NCI-H2107 (cell line): ENCODE data around the gene KRT79.
"Not testable (repeated sequence)": the region's sequence is repeated elsewhere in the genome, so short reads cannot be mapped to it uniquely, and the experiment has no call there.

Experiments used
- DNase-seq: peaks from one replicate; lab custom pipeline; 2025; lab: John Stamatoyannopoulos, UW

KRT79 gene

DNA sequence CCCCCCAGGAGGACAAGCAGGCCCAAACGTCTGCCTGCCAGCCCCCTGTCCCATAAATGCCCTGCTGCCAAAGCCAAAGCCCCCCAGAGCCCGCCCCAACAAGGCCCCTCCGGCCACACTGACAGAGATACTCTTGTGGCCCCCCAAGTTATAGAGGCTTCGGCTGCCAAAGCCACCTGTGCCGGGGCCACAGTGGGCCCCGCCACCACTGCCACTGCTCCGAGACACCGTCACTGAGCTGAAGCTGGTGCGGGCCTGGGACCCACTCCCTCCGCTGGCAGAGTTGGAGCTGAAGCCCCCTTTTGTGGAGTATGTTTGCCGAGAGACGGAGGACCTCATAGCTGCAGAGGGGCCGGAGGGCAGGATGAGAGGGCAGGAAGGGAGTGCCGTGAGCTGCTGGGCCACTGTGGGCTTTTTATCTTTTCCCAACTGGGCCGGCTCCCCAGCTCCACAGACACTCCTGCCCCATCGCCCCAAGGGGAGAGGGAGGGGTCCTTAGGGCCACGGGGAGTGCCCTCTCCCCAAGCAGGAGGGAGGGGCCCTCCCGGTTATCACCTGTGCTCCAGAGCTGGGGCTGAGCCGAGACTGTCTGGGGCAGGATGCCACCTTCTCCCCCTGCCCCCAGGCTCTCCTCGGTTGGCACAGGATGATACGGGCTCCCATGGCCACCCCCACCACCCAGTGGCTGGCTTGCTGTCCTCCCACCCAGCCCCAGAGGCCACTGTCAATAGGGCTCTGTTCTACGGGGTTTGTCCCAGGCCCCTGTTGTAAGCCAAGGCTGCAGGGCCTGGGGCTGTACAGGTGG lies at the start of gene KRT79:
Gene KRT79 (minus strand): TSS at position 390 of the 805 bp plus-strand sequence. CDS start 51 bp downstream, at position 339.
- DNase-seq, result no peak

DNA sequence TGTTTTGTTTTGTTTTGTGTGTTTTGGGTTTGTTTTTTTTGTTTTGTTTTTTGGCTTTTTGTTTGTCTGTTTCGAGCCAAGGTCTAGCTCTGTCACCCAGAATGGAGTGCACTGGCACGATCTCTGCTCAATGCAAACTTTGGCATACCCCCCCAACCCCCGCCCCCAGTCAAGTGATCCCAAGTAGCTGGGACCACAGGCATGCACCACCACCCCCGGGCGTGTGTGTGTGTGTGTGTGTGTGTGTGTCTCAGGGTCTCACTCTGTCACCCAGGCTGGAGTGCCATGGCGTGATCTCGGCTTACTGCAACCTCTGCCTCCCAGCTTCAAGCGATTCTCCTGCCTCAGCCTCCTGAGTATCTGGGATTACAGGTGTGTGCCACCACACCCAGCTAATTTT lies 46.4 kb upstream of the KRT79 start:
- not testable (repeated sequence) for DNase-seq

DNA sequence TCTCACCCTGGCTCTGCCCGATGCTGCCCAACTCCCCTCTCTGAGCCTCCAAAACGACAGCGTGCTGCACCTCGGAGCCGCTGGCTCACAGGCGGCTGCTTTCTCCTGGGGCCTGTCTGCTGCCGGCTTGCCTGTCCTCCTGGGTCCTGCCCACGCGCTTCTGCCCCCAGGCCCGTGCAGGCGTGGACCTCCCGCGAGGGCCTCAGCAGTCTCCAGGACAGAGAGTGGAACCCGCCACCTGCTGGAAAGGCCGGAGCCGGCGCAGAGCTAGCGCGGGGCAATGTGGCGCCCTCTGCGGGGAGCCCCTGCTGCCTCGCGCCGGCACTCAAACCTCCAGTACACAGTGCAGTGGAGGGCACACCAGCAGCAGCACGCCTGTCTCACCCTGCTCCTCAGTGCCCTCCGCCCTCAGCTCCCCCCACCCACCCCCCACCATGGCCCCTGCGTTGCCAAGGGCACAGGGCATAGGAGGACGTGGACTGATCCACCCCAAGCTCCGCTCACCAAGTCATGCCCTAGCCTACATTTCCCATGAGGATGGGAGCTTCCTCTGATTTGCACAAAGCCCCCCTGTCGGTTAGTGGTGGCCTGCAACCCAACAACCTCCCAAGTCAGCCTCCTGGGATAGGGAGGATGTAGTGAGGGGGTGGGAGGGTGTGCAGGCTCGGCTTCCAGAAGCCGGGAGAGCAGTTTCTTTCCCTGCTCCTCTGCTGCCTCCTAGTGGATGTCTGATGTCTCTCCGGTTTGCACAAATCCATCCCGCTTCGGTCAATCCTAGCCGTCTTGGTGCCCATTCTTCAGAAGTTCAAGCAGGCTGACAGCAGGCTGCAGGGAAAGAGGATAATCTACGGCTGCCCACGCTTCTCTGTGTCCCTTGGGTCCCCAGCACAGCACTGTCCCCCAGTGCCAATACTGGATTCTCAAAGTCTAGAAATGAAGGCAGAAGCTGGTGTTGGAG lies 45.6 kb upstream of the KRT79 start:
- peak; percentile 89 for DNase-seq

DNA sequence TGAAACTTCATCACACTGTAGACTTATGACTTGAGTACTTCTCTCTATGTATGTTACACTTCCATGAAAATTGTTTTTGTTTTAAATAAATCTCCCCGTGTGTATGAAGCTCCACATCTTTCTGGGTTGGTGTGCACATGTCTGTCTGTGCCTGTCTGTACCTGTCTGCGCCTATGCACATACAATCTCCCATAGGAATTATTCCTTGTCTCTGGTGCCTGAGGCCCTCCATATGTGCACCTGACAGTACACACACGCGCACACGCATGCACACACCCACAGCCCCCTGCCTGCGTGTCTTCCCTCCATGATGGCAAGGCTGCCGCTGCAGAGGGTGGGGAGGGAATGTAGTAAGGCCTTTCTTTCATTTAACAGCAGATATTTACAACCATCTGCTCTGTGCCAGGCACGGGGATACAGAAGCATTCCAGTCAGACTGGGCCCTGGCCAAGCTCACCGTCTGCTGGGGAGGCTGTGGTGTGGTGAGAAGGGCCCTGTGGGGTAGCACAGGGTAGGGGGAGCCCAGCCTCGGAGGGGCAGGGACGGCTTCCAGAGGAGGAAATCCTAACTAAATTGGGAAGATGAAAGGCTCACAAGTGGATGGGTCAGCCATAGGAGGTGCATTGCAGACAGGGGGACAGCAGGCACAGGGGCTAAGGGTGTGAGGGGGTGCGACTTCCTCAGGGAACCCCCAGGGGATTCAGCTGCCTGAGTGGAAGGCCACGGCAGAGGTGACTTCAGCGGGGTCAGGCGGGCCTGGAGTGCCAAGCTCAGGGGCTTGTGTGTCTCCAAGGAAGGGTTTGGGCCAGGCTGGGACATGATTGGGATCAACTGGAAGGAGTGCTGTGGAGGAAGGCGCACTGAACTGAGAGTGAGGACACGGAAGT lies 44.6 kb upstream of the KRT79 start:
- DNase-seq, result no peak

DNA sequence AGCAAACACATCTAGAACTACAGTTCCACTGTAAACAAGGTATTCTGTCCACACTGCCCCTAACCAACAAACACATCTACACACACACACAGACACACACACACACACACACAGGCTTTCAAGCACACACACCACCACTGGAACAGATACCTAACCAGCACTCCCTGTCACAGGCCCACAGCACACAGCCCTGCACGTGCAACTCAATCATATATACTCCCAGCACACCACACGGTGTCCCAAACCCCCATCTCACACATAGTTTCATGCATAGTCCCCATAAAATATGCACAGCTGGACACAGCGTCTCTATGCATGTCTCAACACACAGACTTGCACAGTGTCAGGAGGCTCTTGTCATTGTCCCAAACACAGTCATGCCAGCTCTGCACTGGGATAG lies 43.1 kb upstream of the KRT79 start:
- no peak for DNase-seq

DNA sequence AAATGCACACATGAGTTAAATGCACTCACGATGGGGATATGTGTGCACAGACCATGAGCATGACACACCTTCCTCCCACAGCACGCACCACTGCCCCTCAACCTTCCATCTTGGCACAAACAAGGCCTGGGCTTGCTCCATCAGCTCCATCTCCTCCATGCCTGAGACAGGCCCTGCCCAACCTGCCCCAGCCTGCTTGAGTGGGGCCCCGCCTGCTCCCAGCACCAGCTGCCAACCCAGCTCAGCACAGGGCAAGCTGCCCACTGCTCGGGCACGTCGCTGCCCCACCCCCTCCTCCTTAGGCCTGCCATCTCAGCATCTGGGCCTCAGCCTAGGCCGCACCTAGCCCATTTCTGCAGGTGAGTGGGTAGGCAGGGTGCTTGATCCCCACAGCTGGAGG lies 42.3 kb upstream of the KRT79 start:
- no peak for DNase-seq

DNA sequence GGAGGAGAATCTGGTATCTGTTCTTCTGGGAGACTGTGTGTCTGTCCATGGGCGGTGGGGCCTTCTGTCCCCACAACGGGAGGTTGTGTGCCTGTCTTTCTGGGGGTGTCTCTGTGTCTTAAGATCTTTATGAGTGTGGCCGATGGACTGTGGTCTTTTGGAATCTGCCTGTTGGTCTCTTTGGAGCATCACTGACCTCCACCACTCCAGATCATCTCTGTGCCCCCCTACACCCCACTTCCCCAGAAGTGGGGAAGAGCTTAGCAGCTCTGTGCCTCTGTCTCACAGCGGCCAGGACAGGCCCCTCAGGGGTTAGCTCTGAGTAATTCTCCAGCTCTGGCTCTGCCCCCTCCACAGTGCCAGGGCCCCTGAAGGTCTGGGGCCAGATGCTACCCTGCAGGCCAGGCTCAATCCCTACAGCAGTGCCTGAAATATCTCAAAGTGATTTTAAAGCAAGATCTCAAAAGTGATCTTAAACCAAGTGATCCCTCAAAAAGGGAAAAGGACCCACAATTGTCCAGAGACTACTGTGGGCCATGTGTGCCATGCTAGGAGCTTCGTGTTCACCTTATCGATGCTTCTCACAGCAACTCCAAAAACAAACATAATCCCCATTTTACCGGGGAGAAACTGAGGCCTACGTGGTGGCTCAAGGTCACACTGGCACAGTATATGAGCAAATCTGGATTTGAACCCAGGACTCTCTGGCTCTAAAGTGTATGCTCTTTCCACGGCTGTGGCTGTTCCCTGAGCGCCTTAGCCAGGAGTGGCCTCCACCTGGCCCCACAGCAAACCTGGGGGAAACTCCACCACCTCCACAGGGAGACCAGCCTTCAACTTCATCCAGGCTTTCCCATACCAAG lies 40.7 kb upstream of the KRT79 start:
- DNase-seq, result no peak

DNA sequence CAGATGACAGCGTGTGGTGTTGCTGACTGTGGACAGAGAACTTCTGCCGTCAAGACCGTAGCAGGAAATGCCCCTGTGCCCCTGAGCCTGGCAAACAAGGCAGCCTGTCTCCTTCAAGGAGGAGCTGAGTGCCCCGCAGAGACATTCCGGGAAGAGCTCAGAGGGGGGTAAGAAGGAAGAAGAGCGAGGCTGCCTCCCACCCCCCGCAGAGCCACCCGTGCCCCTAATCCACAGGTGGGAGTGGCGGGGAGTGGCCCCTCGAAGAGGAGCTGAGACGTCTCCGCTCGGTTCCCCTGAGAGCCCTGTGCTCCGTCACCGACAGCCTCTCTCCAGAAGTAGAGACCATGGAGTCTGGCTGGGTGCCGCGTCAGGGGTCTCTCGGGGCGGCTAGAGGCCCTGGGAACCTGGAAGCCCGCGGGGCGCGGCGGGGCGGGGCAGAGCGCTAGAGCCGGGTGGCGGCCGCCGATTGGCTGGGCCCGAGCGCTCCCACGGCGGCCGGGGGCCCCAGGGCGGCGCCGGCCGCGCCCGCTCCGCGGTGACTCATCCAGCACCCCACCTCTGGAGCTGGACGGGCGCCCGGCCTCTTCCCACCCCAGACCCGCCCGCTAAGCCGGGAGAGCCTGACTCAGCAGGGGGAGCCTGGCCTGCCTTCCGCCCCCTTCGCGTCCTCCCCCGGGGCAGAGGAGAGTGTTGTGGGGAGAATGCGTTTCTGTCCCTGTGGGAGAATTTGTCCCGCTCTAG lies 39.9 kb upstream of the KRT79 start:
- DNase-seq, result peak; percentile 55

DNA sequence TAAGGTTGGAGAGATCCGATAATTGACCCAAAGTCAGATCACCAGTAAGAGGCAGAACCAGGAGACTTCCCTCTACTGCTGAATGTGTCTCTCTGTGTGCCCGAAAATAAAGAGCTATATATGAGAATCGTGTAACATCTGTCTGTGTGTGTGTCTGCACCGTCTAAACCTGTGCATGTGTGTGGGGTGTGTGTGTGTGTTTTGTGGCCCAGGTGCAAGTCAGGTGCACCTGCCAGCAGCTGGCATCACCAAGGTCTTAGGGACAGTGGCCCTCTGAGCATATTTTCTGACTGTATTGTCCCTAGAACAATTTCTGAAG lies 39.4 kb upstream of the KRT79 start:
- DNase-seq, result no peak

DNA sequence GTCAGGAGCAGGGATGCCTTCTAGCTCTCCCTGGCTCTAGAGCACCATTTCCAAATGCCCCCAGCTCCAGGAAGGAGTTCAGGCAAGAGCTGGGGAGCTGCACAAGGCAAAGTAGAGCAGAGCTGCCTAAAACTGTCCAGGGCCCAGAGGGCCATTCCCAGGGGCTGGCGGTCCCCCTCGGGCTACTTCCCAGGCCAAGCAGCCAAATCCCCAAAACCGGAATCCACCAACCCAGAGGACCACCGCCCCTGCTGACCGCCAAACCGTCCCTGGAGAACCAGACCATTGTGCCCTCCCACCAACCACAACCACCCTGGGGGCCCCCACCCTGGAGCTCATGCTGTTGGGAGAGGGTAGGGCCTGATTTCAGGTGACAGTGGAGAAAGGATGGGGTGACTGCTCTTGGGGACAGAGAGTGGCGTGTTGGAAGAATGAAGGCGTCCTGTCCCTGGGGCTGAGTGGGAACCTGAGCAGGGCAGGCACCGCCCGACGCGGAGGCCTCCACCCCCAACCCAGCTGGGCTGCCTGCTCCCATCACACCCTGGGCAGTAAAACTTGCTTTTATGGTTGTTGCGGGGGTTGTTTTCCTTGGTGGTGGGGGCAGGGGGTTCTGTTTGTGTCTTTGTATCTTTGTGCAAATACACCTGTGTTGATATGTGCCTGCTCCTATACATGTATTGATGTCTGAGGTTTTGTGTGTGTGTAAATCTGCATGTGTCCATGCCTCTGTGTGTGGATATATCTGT lies 38.7 kb upstream of the KRT79 start:
- no peak for DNase-seq

DNA sequence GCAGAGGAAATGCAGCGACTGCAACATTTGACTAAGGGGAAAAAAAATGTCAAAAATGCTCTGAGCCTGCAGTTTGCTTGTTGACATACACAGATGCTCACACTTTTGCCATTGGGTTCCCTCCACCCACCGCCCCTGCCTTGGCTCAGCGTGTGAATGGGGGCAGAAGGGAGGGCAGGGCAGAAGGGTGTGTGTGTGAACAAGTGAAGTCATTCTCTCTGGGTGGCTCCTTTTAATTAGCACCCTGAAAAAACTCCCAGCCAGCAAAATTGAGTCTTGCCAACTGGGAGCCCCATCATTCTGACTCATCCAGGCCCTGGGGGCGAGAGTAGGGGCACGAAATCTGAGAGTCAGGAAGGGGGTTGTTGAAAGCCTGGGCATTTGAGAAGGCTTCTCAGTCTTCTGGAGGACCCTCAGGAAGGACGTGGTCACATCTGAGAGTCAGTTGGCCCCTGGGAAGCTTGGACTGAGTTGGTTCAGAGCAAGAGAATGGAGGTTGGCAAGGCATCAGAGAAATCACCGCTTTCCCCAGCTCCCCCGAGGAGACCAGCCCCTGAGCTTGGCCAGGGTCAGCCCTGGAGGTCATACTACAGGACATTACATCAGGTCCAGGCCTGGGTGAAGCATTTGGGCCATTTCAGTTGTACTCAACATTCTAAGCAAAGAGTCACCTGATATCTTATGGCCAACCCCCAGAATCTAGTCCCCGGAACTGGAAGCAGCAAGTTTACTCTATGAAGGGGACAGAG lies 37.4 kb upstream of the KRT79 start:
- DNase-seq, result no peak

DNA sequence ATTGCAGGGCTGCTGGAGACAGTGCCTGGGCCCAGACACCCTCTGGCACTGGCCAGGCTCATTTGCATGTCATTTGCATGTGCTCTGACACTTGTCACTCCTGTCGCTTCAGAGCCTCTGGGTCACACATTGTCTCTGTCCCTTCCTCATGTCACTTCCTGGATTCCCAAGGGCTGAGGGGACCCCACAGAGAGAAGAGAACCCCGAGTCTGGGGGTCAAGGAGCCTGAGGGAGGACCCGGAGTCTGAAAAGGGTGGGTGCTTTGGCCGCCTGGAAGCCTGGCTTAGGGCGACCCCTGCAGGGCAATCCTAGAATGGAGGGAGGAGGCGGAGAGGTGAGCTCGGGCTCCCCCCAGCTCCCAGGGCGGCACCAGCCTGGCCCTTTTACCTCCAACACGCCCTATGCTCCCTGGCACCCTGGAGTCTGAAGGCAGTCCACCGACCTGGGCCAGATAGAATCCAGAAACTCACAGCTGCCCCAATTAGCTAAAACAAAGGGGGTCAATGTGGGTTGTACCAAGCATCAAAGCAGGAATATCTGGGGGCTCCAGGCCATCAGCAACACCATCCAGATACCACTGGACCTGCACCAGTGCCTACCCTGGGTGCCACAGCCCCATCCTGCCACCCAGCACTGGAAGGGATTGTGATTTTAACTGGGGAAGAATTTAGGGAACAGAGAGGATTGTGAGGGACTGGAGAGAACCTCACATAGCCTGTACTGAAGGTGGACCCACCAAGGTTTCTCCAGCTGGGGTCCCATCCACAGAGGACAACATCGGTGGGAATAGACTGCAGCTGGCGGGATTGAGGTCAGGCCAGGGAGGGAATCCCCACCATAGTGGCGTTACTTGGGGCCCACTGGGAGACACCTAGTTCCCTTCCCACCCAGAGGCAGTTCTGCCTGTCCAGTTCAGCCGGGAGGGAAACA lies 36.5 kb upstream of the KRT79 start:
- peak; percentile 58 for DNase-seq

DNA sequence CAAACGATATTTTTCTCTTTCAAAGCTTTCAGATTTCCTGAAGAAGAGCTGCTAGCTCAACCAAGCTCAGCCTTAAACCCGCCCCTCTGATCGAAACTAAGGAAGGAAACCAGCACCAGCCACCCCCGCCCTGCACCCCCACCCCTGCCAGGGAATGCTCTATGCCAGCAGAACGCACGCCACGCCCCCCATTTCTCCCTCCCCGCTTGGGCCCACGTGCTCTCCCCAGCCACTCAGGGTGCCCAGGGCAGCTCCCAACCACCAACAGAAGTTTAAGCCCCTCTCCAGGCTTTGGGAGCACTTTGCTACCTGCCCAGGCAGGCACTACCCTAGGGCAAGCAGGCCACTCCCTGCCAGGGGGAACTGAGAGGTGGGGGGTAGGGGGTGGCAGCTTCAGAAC lies 33.5 kb upstream of the KRT79 start:
- DNase-seq, result no peak

DNA sequence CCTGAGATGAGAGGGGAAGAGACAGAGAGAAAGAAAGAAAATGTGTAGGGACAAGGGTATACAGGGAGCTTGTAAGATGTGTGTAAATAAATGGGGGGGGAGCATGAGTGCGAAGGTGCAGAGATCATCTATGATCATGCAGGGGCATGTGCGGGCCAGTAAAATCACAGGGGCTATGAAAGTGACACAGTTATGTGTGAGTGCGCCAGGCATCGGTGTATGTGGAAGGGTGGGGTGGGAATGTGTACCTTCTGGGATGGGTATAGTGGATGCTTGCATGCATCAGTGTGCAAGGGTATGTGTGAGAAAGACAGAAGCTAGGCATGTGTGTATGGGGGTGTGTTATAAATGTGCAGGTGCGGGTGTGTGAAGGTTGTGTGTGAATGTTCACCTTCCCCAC lies 33.0 kb upstream of the KRT79 start:
- DNase-seq, result no peak

DNA sequence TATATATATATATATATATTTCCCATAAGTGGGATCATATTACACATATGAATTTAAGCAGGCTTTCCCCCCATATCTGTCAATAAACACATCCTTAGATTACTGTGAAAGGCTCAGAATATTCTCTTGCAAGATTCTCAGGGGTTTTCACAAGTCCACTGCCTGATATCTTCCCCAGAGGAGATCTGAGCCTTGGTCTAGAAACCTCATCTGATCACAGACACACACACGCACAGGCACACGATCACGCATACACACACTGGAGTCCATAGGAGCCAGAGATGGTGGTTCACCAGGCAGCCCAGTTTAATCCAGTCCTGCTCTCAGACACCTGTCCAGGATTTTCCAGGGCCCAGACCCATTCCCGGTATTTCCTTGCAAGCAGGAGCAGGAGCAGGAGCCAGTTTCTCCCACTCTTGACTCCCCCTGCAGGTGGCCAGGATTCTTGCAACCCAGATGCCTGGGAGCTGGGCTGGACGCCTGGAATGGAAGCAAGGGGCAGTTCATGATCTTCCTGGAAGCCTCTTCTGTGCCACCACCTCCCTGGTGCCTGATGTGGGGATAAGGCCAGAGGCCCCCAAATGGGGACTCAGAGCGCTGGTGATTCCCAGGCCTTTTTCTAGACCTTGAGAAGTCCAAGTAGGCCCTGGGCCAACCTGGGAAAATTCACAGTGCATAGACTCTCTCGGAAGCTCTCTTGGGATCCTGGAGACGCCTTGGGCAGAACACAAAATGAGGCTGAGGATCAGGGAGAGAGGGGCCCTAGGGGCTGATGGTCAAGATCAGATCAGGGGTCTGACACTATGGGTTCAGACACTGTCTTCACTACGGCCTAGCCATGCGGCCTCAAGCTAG lies 31.2 kb upstream of the KRT79 start:
- peak; percentile 68 for DNase-seq

DNA sequence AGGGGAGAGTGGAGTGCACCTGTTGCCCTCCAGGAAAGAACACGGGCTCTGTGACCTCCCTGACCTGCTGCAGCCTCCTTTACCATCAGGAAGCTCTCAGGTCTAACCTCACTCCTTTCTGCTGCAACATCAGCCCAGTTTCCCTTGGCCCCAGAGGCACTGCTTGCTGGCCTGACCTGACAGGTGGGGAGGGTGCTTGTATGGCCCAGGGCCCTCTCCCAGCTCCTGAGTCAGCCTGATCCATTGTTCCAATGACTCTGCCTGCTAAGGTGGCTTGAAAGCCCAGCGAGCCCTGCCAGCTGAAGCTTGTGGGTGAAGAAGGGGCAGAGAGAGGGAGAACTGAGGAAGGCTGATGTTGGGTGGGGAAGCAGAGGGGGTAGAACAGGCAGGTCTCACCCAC lies 27.9 kb upstream of the KRT79 start:
- DNase-seq, result no peak

DNA sequence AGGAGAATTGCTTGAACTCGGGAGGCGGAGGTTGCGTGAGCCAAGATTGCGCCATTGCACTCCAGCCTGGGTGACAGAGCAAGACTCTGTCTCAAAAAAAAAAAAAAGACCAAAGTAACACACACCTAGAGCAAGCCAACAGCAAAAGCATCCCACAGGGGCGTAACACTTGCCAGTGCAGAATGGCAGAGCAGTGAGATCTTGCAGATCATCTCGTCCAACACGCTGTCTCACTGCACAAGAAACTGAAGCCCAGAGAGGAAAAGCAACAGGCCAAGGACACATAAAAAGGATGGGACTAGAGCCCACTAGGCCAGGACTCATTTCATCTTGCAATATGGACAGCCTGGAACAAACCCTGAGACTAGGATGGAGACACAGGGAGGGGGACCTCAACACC lies 27.4 kb upstream of the KRT79 start:
- no peak for DNase-seq
